Heart left ventricle (tissue), 16 donors: ENCODE measurements around the gene CCDC51. TPM values are rescaled to one million over a fixed set of nuclear protein-coding genes. Genes with fewer than 3 reads are reported as not detected.

ENCODE experiments used
- ATAC-seq, 4 donors: fragments of 200-7000 bp; cut with Tn5 transposase; one replicate each; pipeline ENCODE4 v1.9.1; 2020 to 2022; ENCODE audit warnings: moderate library complexity in 4 of 4, mild to moderate bottlenecking in 3 of 4, moderate number of reproducible peaks in 1 of 4
- DNase-seq, 5 donors: peaks; one replicate each; pipeline ENCODE4 v3.0.0-alpha.2; 2020
- H3K27ac ChIP-seq, 12 donors: fragments of 200-600 bp; sonication (generic) in 4 of 12; one replicate each; pipeline versions ENCODE4 v1.5.0 to v1.8.0; 2016 to 2022; ENCODE audit warnings: mild to moderate bottlenecking in 2 of 12
- H3K27me3 ChIP-seq, 9 donors: fragments of 200-600 bp; sonication (generic) in 2 of 9; one replicate each; pipeline versions ENCODE4 v1.5.1 to v1.8.0; 2016 to 2022; ENCODE audit warnings: mild to moderate bottlenecking in 3 of 9
- H3K36me3 ChIP-seq, 9 donors: fragments of 200-600 bp; sonication (generic) in 2 of 9; one replicate each; pipeline versions ENCODE4 v1.5.0 to v1.8.0; 2018 to 2022; ENCODE audit warnings: mild to moderate bottlenecking in 2 of 9
- H3K4me1 ChIP-seq, 12 donors: fragments of 200-600 bp; sonication (generic) in 4 of 12; one replicate each; pipeline versions ENCODE4 v1.5.0 to v1.8.0; 2016 to 2022; ENCODE audit warnings: mild to moderate bottlenecking in 3 of 12
- H3K4me3 ChIP-seq, 12 donors: fragments of 200-600 bp; sonication (generic) in 4 of 12; one replicate each; pipeline versions ENCODE4 v1.5.0 to v1.8.0; 2017 to 2022; ENCODE audit warnings: mild to moderate bottlenecking in 9 of 12, moderate library complexity in 4 of 12
- H3K9me3 ChIP-seq, 12 donors: fragments of 200-600 bp; sonication (generic) in 4 of 12; one replicate each; pipeline versions ENCODE4 v1.5.0 to v1.8.0; 2016 to 2022; ENCODE audit warnings: mild to moderate bottlenecking in 1 of 12
- POLR2A ChIP-seq, 2 donors: fragments of 450-650 bp; IDR thresholded peaks; one replicate each; pipeline ENCODE4 v1.6.1; 2017; ENCODE audit warnings: antibody characterized with exemption in 2 of 2, mild to moderate bottlenecking in 2 of 2, moderate library complexity in 2 of 2
- WGBS, 4 donors: extraction: QIAGEN DNeasy Blood & Tissue Kit in 2 of 4; methylation state at CpG; one replicate each; pipeline versions ENCODE4 v1.1.5 to v1.1.7; 2013 to 2018; 5-methylcytosine and 5-hydroxymethylcytosine counted together
- intact Hi-C, 10 donors: fragments of 100-400 bp; cut with DNase I; formaldehyde crosslinking; loops; one replicate each; pipeline versions ENCODE4 v1.11.1 to v1.14.2; 2022
- polyA plus RNA-seq, 2 donors: library from polyadenylated mRNA; stranded (reverse); fragments of 200-250 nt; gene quantifications; one replicate each; pipeline ENCODE4 v1.2.3, GENCODE V29; 2013
- total RNA-seq, 9 donors: library from RNA; depleted of rRNA in 2 of 9; stranded (reverse); fragments of >200 nt in 2 of 9; fragmentation: NEBNext Ultra II Directional in 3 of 9; extraction: Animal tissue kit (Norgen Biotek cat#: 25700) in 3 of 9; gene quantifications; one replicate each; pipeline versions ENCODE4 v1.1.0 to v1.2.4, GENCODE V29; 2016 to 2023
- TF ChIP-seq, protein P1 (sequence below), 12 donors: fragments of 200-600 bp; sonication (generic) in 4 of 12; IDR thresholded peaks; one replicate each; pipeline versions ENCODE4 v1.5.0 to v1.8.0; 2018 to 2022; ENCODE audit warnings: antibody characterized with exemption in 12 of 12, mild to moderate bottlenecking in 5 of 12
- donor health status: ischemic (EF 13 %, LVEDD 7.1; RV severe dilation, severe dysfunction).
- donor health status: healthy with polysubstance abuse.
- donor health status: DM: no; HTN: yes; CAD: no.
- donor health status: DM: no; HTN: no; CAD: no.
- donor health status: ischemic (EF 25% LVEDD 6.9; RV normal size, moderate dysfunction).
- donor health status: ischemic (EF 25% LVEDD 5.7; RV mildly dilated, moderate dysfunction).
- donor health status: healthy.
- donor health status: DM: yes; HTN: yes; CAD: no.
- donor health status: ischemic (EF 35%, LVEDD 5.7; RV mildly dilated, moderate dysfunction).
- donor health status: nonischemic (EF 11% LVEDD 7.7; RV severe dilation, severe dysfunction).
- donor health status: DM: yes; HTN: yes; CAD: no.
- donor health status: PGD.
- donor health status: ischemic (EF 29% LVEDD 5.4; RV normal size, mild dysfunction).
- donor health status: nonischemic (EF 23%, LVEDD 6.1; RV moderate dilation, normal function).

Gene CCDC51
- total and polyA plus RNA-seq, 11 donors, result 8.2 to 14.8 (median 11.6) TPM

- peaks cover 0 to 16% (median 0%) of the 10 kb centered on the region in 9 donors for H3K27me3 ChIP-seq
- no peak for DNase-seq
- no peak overlapping the region for H3K4me3 ChIP-seq
- H3K27ac ChIP-seq, result no peak overlapping the region
- no peak for TF ChIP-seq POLR2A (IDR thresholded peaks at IDR 0.05)
- TF ChIP-seq, protein P1, sequence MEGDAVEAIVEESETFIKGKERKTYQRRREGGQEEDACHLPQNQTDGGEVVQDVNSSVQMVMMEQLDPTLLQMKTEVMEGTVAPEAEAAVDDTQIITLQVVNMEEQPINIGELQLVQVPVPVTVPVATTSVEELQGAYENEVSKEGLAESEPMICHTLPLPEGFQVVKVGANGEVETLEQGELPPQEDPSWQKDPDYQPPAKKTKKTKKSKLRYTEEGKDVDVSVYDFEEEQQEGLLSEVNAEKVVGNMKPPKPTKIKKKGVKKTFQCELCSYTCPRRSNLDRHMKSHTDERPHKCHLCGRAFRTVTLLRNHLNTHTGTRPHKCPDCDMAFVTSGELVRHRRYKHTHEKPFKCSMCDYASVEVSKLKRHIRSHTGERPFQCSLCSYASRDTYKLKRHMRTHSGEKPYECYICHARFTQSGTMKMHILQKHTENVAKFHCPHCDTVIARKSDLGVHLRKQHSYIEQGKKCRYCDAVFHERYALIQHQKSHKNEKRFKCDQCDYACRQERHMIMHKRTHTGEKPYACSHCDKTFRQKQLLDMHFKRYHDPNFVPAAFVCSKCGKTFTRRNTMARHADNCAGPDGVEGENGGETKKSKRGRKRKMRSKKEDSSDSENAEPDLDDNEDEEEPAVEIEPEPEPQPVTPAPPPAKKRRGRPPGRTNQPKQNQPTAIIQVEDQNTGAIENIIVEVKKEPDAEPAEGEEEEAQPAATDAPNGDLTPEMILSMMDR (IDR thresholded peaks at IDR 0.05), result no peak
- no peaks in the 10 kb centered on the region for H3K9me3 ChIP-seq
- no peaks in the 10 kb centered on the region for H3K36me3 ChIP-seq
- ATAC-seq, result no peak
- H3K4me1 ChIP-seq, result no peaks in the 10 kb centered on the region
- intact Hi-C loops, result no loop called here
- 57 to 73% (median 68%) methylated on average over 3 of the region's 3 CpGs for WGBS, 4 donors
Observed at GRCh38 chr3:48395714-48396113, 44.2 kb downstream of the CCDC51 start.

DNA sequence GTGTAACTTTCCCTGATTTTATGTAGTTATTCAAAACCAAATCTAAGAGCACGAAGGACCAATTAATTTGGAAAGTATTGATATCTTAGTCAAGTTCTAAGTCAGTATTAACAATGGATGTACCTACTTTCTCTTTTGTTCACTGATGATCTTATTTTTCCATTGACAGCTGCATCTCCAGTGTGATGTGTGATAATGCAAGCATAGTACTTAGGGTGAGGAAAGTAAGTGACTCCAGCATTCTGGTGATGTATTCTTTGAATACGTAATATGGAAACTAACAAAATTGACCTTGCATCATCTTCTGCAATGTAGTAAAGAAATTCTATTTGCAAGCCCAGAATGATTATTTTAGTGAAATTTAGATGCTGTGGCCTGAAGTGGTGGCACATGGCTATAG, 45.5 kb downstream of the CCDC51 start:
- intact Hi-C loops, result no loop called here
- 89 to 96% (median 95%) methylated on average over 2 of the region's 2 CpGs for WGBS, 4 donors
- Histone ChIP-seq H3K9me3 (no peaks in the 10 kb centered on the region), H3K27ac (no peak overlapping the region), H3K4me1 (no peaks in the 10 kb centered on the region), H3K36me3 (no peaks in the 10 kb centered on the region), H3K4me3 (no peak overlapping the region), H3K27me3 (peaks cover 0 to 16% (median 0%) of the 10 kb centered on the region in 9 donors)
- ATAC-seq, result no peak
- TF ChIP-seq, protein P1 (IDR thresholded peaks at IDR 0.05), result no peak
- no peak for TF ChIP-seq POLR2A (IDR thresholded peaks at IDR 0.05)
- DNase-seq, result no peak

DNA sequence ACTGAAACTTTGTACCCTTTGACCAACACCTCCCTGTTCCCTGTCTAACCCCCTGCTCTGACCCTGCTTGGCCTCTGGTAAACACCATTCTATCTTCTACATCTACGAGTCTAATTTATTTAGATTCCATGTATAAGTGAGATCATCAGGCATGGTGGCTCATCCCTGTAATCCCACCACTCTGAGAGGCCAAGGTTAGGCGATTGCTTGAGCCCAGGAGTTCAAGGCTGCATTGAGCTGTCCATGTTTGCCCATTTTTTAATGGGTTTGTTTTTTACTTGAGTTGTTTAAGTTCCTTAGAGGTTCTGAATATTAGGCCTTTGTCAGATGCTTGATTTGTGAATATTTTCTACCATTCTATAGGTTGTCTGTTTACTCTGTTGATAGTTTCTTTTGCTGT, 51.0 kb downstream of the CCDC51 start:
- no peak overlapping the region for H3K4me3 ChIP-seq
- TF ChIP-seq POLR2A (IDR thresholded peaks at IDR 0.05), result no peak
- TF ChIP-seq, protein P1 (IDR thresholded peaks at IDR 0.05), result no peak
- ATAC-seq (no peak), DNase-seq (no peak)
- intact Hi-C loops, result no loop called here
- H3K27ac ChIP-seq, result no peak overlapping the region
- H3K36me3 ChIP-seq, result no peaks in the 10 kb centered on the region
- no peaks in the 10 kb centered on the region for H3K4me1 ChIP-seq
- peaks cover 0 to 9% (median 2%) of the 10 kb centered on the region in 12 donors for H3K9me3 ChIP-seq
- WGBS, 4 donors, result 70 to 85% (median 78%) methylated on average over 2 of the region's 2 CpGs
- H3K27me3 ChIP-seq, result peaks cover 0 to 7% (median 0%) of the 10 kb centered on the region in 9 donors

DNA sequence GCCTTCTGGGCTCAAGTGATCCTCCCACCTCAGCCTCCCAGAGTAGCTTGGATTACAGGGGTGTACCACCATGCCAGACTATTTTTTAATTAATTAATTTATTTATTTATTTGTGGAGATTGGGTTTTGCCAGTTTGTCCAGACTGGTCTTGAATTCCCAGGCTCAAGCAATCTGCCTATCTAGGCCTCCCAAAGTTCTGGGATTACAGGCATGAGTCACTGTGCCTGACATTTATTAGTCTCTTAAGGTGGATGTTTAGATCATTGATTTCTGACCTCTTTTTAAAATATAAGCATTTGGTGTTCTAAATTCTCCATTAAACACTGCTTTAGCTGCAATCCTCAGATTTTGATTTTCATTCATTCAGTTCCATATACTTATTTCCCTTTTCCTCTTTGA, 52.3 kb downstream of the CCDC51 start:
- Histone ChIP-seq H3K4me1 (no peaks in the 10 kb centered on the region), H3K27ac (no peak overlapping the region), H3K36me3 (no peaks in the 10 kb centered on the region), H3K27me3 (peaks cover 0 to 3% (median 0%) of the 10 kb centered on the region in 9 donors), H3K9me3 (peaks cover 0 to 9% (median 2%) of the 10 kb centered on the region in 12 donors), H3K4me3 (no peak overlapping the region)
- intact Hi-C loops, result no loop called here
- DNase-seq, result no peak
- no peak for TF ChIP-seq POLR2A (IDR thresholded peaks at IDR 0.05)
- TF ChIP-seq, protein P1 (IDR thresholded peaks at IDR 0.05), result no peak
- ATAC-seq, result no peak

Other genes with a start within 250 kb of the CCDC51 start
- 1 to 10 TPM in 1 of 9 donors, under 1 TPM in 1, not detected in 7; 0.48 to 3.0 TPM for gene CAMP, start 216.6 kb downstream of the CCDC51 start, total RNA-seq
- 1 to 10 TPM in 1 of 2 donors, under 1 TPM in 1; 0.76 to 1.2 TPM for gene CAMP, start 216.6 kb downstream of the CCDC51 start, polyA plus RNA-seq
- gene ZNF589, start 199.0 kb downstream of the CCDC51 start, total RNA-seq, result 1 to 10 TPM; 2.7 to 7.5 (median 4.8) TPM
- 1 to 10 TPM; 3.0 to 3.9 TPM for gene ZNF589, start 199.0 kb downstream of the CCDC51 start, polyA plus RNA-seq
- gene NME6, start 138.8 kb downstream of the CCDC51 start, total RNA-seq, result 10 to 100 TPM; 14.4 to 24.7 (median 19.8) TPM
- gene NME6, start 138.8 kb downstream of the CCDC51 start, polyA plus RNA-seq, result 10 to 100 TPM; 12.3 to 20.7 TPM
- gene SPINK8, start 106.5 kb downstream of the CCDC51 start, total RNA-seq, result not detected
- gene SPINK8, start 106.5 kb downstream of the CCDC51 start, polyA plus RNA-seq, result not detected
- gene FBXW12, start 67.9 kb downstream of the CCDC51 start, total RNA-seq, result not detected
- not detected for gene FBXW12, start 67.9 kb downstream of the CCDC51 start, polyA plus RNA-seq
- gene PLXNB1, start 10.0 kb downstream of the CCDC51 start, total RNA-seq, result 10 to 100 TPM; 28.0 to 71.8 (median 46.4) TPM
- 10 to 100 TPM; 31.8 to 64.6 TPM for gene PLXNB1, start 10.0 kb downstream of the CCDC51 start, polyA plus RNA-seq
- 100 to 1,000 TPM; 177 to 284 (median 198) TPM for gene TMA7, start 138 bp upstream of the CCDC51 start, total RNA-seq
- gene TMA7, start 138 bp upstream of the CCDC51 start, polyA plus RNA-seq, result 100 to 1,000 TPM; 289 to 733 TPM
- gene ATRIP, start 6.6 kb upstream of the CCDC51 start, total RNA-seq, result 1 to 10 TPM; 2.1 to 5.0 (median 3.6) TPM
- 1 to 10 TPM; 2.6 to 5.1 TPM for gene ATRIP, start 6.6 kb upstream of the CCDC51 start, polyA plus RNA-seq
- gene SHISA5, start 64.1 kb upstream of the CCDC51 start, total RNA-seq, result 100 to 1,000 TPM in 2 of 9 donors, 10 to 100 TPM in 7; 38.6 to 124 (median 54.6) TPM
- gene SHISA5, start 64.1 kb upstream of the CCDC51 start, polyA plus RNA-seq, result 10 to 100 TPM; 25.8 to 68.5 TPM
- gene PFKFB4, start 116.7 kb upstream of the CCDC51 start, total RNA-seq, result 1 to 10 TPM in 5 of 9 donors, under 1 TPM in 4; 0.44 to 9.1 (median 1.0) TPM
- gene PFKFB4, start 116.7 kb upstream of the CCDC51 start, polyA plus RNA-seq, result 1 to 10 TPM; 1.2 to 1.3 TPM
- gene UCN2, start 123.7 kb upstream of the CCDC51 start, total RNA-seq, result under 1 TPM in 5 of 9 donors, not detected in 4; 0.23 to 0.35 (median 0.25) TPM
- under 1 TPM; 0.11 to 0.15 TPM for gene UCN2, start 123.7 kb upstream of the CCDC51 start, polyA plus RNA-seq
- 10 to 100 TPM in 6 of 9 donors, 1 to 10 TPM in 3; 2.4 to 25.2 (median 11.5) TPM for gene COL7A1, start 155.2 kb upstream of the CCDC51 start, total RNA-seq
- 10 to 100 TPM in 1 of 2 donors, 1 to 10 TPM in 1; 4.8 to 18.5 TPM for gene COL7A1, start 155.2 kb upstream of the CCDC51 start, polyA plus RNA-seq
- 1,000 to 10,000 TPM in 5 of 9 donors, 100 to 1,000 TPM in 4; 580 to 2,191 (median 1,008) TPM for gene UQCRC1, start 169.5 kb upstream of the CCDC51 start, total RNA-seq
- 1,000 to 10,000 TPM in 1 of 2 donors, 100 to 1,000 TPM in 1; 802 to 1,337 TPM for gene UQCRC1, start 169.5 kb upstream of the CCDC51 start, polyA plus RNA-seq
- gene TMEM89, start 181.7 kb upstream of the CCDC51 start, total RNA-seq, result not detected
- gene TMEM89, start 181.7 kb upstream of the CCDC51 start, polyA plus RNA-seq, result not detected
- 10 to 100 TPM in 3 of 9 donors, 1 to 10 TPM in 6; 6.7 to 14.6 (median 9.2) TPM for gene SLC26A6, start 195.3 kb upstream of the CCDC51 start, total RNA-seq
- gene SLC26A6, start 195.3 kb upstream of the CCDC51 start, polyA plus RNA-seq, result 10 to 100 TPM; 10.0 to 12.9 TPM
- under 1 TPM; 0.10 to 0.36 (median 0.19) TPM for gene CELSR3, start 222.8 kb upstream of the CCDC51 start, total RNA-seq
- gene CELSR3, start 222.8 kb upstream of the CCDC51 start, polyA plus RNA-seq, result under 1 TPM; 0.18 to 0.23 TPM
- gene NCKIPSD, start 245.8 kb upstream of the CCDC51 start, total RNA-seq, result 10 to 100 TPM in 7 of 9 donors, 1 to 10 TPM in 2; 9.8 to 47.6 (median 14.7) TPM
- gene NCKIPSD, start 245.8 kb upstream of the CCDC51 start, polyA plus RNA-seq, result 10 to 100 TPM; 11.5 to 16.9 TPM